AML-193 (cell line): ENCODE measurements around the gene PUM2.

Experiments used
- DNase-seq, 2 experiments: peaks; one replicate each; lab custom pipeline; 2025; lab: John Stamatoyannopoulos, UW

The PUM2 gene

GRCh38 chr2:20346565-20347381, 3.9 kb downstream of the PUM2 start:
- DNase-seq: no peak

GRCh38 chr2:20343128-20343527, 7.5 kb downstream of the PUM2 start:
- DNase-seq: no peak

DNA sequence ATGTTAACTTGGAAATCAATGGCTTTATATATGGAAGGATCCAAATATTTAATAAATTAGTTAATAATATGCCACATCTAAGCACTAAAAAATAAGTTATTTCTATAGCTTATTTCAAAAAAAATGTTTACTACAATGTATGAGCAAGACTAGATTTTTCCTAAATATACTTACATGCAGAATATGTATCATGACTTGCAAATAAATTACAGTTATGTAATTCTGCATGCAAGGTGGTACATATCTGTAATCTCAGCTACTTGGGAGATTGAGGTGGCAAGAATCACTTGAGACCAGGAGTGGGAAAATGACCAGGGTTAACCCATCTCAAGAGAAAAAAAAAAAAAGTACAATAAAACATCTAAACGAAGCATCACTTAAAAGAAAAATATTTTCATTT, 11.6 kb downstream of the PUM2 start:
- no peak for DNase-seq

DNA sequence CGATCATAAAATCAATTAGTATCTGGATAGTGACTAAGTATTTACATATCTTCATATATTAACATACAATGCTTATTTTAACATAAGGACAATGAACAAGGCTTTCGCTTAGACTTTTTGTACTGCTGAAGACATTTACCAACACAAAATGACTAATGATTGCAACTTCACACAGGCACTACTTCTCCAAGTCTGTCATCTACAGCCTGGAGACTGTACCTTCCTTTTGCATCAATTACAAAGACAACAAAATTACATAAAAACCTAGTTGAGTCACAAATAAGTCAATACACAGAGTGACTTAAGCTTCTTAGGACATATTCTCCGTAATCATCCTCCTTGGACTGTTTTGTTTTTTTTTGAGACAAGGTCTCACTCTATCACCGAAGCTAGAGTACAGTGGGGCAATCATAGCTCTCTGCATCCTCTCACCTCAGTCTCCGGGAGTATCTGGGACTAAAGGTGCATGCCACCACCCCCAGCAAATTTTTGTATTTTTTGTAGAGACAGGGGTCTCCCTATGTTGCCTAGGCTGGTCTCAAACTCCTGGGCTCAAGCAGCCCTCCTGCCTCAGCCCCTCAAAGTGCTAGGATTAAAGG, 15.9 kb downstream of the PUM2 start:
- DNase-seq: no peak

DNA sequence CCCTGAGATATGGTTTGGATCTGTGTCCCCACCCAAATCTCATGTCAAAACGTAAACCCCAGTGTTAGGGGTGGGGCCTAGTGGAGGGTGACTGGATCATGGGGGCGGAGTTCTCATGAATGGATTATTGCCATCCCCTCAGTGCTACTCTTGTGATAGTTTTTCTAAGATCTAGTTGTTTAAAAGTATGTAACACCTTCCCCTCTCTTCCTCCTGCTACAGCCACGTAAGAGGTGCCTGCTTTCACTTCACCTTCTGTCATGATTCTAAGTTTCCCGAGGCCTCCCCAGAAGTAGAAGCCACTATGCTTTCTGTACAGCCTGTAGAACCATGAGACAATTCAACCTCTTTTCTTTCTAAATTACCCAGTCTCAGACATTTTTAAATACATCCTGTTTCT, 16.9 kb downstream of the PUM2 start:
- DNase-seq: no peak

GRCh38 chr2:20330192-20330591, 20.5 kb downstream of the PUM2 start:
- no peak for DNase-seq

GRCh38 chr2:20327370-20327769, 23.3 kb downstream of the PUM2 start:
- DNase-seq: no peak

- peak; percentile 48 to 60 for DNase-seq
Measured at GRCh38 chr2:20326163-20326780, 24.4 kb downstream of the PUM2 start.

DNA sequence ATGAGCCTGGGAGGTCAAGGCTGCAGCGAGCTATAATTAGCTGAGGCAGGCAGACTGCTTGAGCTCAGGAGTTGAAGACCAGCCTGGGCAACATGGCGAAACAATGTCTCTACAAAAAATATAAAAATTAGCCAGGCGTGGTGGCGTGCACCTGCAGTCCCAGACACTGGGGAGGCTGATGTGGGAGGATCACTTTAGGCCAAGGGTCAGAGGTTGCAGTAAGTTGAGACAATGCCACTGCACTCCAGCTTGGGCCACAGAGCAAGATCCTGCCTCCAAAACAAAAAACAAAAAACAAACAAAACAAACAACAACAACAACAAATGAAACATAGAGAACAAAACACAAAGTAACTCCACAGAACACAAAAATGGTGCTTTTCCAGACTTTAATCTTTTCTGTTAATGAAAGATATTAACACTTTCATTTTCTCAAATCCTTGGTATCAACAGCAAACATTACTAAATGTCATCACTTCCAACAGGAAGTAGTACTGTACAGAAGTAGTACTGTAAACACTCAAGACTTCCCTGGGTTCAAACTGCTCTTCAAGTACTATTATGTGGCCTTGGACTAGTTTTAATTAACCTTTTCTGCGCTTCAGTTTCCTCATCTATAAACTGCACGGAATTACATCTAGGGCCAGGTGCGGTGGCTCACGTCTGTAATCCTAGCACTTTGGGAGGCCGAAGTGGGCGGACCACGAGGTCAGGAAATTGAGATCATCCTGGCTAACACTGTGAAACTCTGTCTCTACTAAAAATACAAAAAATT, 27.9 kb downstream of the PUM2 start:
- DNase-seq: no peak

DNA sequence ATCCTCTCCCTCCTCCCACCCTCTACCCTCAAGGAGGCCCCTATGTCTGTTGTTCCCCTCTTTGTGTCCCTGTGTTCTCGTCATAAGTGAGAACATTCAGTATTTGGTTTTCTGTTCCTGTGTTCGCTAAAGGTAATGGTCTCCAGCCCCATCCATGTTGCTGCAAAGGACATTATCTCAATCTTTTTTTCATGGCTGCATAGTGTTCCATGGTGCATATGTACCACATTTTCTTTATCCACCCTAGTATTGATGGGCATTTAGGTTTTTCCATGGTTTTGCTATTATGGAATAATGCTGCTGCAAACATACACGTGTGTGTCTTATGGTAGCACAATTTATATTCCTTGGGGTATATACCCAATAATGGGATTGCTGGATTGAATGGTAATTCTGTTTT, 33.0 kb downstream of the PUM2 start:
- DNase-seq: no peak

- no peak for DNase-seq
Measured at GRCh38 chr2:20317197-20317596, 33.4 kb downstream of the PUM2 start.

DNA sequence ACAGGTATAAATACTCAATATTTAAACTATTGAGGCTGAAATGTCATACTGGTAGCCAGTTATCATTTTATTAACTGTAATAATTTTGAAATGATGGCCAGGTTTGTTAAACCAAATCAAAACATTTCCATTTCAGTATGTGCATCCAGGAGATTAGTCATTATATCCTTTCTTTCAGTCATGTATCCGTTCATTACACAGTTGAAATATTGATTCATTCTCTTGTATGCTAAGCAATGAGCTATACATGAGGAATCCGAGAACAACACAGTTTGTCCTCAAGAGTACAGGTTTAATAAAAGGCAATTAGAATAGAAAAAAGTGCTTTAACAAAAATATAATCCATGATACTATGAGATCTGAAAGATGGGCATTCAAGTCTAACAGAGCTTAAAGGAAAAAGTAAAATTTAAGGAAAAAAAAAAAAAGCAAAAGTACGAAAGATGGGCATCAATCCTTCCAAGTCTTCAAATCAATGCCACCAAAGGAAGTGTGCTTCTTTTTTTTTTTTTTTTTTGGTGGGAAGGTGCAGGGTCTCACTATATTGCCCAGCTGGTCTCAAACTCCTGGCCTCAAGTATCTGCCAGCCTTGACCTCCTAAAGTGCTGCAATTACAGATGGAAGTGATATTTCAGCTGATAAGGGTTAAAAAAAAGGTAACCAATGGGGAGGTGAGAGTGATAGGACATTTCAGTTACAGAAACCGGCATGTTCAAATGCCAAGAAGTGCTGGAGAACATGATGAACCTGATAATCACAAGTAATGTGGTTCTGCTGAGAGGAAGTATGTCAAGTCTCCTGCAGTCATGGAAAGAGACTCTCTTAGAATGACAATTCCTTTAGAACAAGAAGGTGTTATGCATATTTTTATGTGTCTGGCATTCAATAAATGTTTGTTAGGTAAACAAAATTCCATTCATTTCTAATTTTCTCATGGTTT, 35.8 kb downstream of the PUM2 start:
- DNase-seq: no peak

DNA sequence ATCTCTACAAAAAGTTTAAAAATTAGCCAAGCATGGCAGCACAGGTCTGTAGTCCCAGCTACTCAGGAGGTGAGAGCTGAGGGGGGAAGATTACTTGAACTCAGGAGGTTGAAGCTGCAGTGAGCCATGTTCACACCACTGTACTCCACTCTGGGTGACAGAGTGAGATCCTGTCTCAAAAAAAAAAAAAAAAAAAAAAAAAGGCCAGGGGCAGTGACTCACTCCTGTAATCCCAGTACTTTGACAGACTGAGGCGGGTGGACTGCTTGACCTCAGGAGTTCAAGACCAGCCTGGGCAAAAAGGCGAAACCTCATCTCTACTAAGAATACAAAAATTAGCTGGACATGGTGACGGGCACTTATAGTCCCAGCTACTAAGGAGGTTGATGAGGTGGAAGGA, 37.0 kb downstream of the PUM2 start:
- DNase-seq: no peak

DNA sequence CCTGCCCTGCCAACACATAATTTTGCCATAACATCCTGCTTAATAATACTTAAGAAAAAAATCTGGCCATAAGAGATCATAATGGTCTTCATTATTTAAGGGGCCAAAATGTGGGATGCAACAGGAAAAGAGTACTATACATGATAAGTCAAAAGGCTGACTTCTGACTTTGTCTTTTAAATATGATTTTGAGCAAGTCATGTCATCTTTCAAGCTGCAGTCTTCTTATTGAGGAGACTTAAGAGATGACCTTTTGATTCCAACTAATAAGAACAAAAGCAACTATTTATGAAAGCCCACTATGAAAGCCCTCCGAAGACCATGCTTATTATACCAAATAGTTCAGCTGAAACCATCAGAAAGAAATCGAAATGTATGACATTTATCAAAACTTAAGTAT, 41.6 kb downstream of the PUM2 start:
- no peak for DNase-seq

- DNase-seq: no peak
Measured at GRCh38 chr2:20307311-20307710, 43.3 kb downstream of the PUM2 start.

GRCh38 chr2:20304411-20304810, 46.2 kb downstream of the PUM2 start:
- DNase-seq: no peak

DNA sequence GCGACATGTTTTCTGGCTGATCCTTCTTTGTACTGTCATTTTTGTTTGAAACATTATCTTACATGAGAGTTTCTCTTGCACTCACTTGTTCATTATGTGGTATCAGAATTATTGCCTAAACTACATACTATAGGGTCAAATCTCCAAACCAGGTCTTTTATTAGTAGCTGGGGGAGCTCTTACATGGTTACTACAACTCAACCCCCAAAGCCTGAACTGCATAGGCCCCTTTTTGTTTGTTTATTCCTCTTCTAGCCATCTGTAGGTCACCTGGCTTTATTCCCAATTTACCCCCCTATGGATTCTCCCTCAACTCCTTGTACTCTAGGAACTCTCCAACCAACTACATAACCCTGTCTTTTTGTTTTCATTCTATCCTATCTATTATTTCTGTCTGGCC, 46.7 kb downstream of the PUM2 start:
- DNase-seq: no peak

DNA sequence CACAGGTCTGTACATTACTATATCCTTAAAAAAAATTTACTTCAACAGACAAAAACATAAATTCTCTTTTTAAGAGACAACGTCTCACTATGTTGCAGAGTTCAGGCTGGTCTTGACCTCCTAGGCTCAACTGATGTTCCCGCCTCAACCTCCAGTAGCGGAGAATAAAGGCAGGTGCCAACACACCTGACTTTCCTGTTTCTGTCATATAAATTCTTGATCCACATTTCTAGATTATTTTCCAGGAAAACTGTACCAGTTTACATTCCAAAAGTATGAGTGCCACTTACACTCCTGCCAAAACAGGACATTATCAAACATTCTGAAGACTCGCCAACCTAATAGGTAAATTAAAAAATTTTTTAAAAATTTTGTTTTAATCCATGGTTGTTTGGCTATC, 48.6 kb downstream of the PUM2 start:
- DNase-seq: no peak

GRCh38 chr2:20300656-20301055, 50.0 kb downstream of the PUM2 start:
- DNase-seq: no peak

DNA sequence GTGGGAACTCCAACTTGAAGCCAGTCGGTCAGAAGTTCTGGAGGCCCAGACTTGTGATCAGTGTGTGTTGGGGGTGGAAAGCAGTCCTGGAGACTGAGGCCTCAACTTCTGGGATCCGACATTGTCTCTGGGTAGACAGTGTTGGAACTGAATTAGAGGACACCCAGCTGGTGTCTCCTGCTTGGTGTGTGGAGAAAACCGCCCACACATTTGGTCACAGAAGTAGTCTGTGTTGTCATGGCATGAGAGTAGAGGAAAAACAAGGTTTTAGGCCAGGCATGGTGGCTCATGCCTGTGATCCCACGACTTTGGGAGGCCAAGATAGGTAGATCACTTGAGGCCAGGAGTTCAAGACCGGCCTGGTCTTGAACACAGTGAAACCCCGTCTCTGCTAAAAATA, 51.5 kb downstream of the PUM2 start:
- no peak for DNase-seq

GRCh38 chr2:20294231-20294630, 56.4 kb downstream of the PUM2 start:
- DNase-seq: no peak

DNA sequence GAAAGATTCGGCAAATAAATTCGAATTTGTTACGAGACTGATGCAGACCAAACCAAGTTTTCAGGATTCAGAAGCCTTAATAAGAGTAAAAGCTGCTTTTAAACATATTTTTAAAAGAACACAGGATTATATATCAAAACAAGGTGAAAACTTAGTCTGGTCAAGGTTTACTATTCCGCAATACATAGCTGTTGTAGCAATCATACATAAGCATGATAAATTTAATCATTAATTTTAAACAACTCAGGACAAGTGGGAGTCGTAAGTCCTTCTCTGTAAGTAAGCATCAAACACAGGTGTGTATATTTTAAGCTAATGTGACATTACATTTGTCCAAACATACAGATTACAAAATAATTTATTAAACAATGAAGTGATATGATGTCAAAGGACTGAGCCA, 57.7 kb downstream of the PUM2 start:
- no peak for DNase-seq
